OCI-LY7 (cell line): ENCODE results near the gene DST. TPM values are rescaled to one million over a fixed set of nuclear protein-coding genes. Genes with fewer than 3 reads are reported as not detected.

Experiments
- BruUV-seq: library from RNA; stranded (reverse); fragments of 400-500 nt; replicated peaks from 2 replicates; lab custom pipeline; 2021; lab: Mats Ljungman, UMichigan
- CTCF ChIA-PET: fragments of 300-600 bp; sonication (Branson Sonifier 250); formaldehyde crosslinking; loops from one replicate; lab custom pipeline; 2022; ENCODE audit warnings: antibody characterized with exemption; ENCODE audit not compliant: unreplicated experiment; lab: Charles Lee
- POLR2A ChIA-PET: fragments of 300-600 bp; sonication (Branson Sonifier 250); formaldehyde crosslinking; loops from one replicate; lab custom pipeline; 2022; ENCODE audit warnings: antibody characterized with exemption; lab: Charles Lee
- DNase-seq: peaks from one replicate; pipeline ENCODE4 v3.0.0-alpha.2; 2015; ENCODE audit warnings: low spot score
- H2AFZ ChIP-seq: fragments of 200-600 bp; sonication (generic), shearing (Covaris generic); 2 replicates; pipeline ENCODE4 v1.6.1; 2014; ENCODE audit warnings: mild to moderate bottlenecking, antibody characterized with exemption, low read length, moderate library complexity
- H3K27ac ChIP-seq: fragments of 200-600 bp; sonication (generic); 2 replicates; pipeline ENCODE4 v1.5.1; 2014; ENCODE audit warnings: mixed run types, low read depth, mild to moderate bottlenecking, moderate library complexity, low read length, inconsistent platforms; ENCODE audit not compliant: poor library complexity, severe bottlenecking
- H3K36me3 ChIP-seq: fragments of 200-600 bp; sonication (generic); 2 replicates; pipeline ENCODE4 v1.6.1; 2014; ENCODE audit warnings: mild to moderate bottlenecking, antibody characterized with exemption, low read length, moderate library complexity, mixed read lengths; ENCODE audit not compliant: insufficient read depth
- H3K4me1 ChIP-seq: fragments of 200-600 bp; sonication (generic); 2 replicates; pipeline ENCODE4 v1.5.1; 2014; ENCODE audit warnings: mild to moderate bottlenecking, low read length; ENCODE audit not compliant: insufficient read depth, poor library complexity, severe bottlenecking
- H3K4me2 ChIP-seq: fragments of 200-600 bp; sonication (generic); 2 replicates; pipeline ENCODE4 v1.6.1; 2014; ENCODE audit warnings: mild to moderate bottlenecking, low read length
- H3K4me3 ChIP-seq: fragments of 200-600 bp; sonication (generic); 2 replicates; pipeline ENCODE4 v1.5.1; 2014; ENCODE audit warnings: mild to moderate bottlenecking, low read depth, low read length; ENCODE audit not compliant: poor library complexity, severe bottlenecking
- H3K79me2 ChIP-seq: fragments of 200-600 bp; sonication (generic); 2 replicates; pipeline ENCODE4 v1.6.1; 2016; ENCODE audit warnings: low read depth, mild to moderate bottlenecking, low read length, moderate library complexity, mixed read lengths; ENCODE audit not compliant: insufficient read depth
- H3K9me2 ChIP-seq: fragments of 200-600 bp; sonication (generic); 2 replicates; pipeline ENCODE4 v1.6.1; 2016; ENCODE audit warnings: mild to moderate bottlenecking, low read length, mixed read lengths; ENCODE audit not compliant: insufficient read depth
- H3K9me3 ChIP-seq: fragments of 200-600 bp; sonication (generic); 2 replicates; pipeline ENCODE4 v1.6.1; 2014; ENCODE audit warnings: mild to moderate bottlenecking, mixed run types, low read length, mixed read lengths
- H4K20me1 ChIP-seq: fragments of 200-600 bp; sonication (generic); 2 replicates; pipeline ENCODE4 v1.6.1; 2014; ENCODE audit warnings: mild to moderate bottlenecking, antibody characterized with exemption, low read length, moderate library complexity, mixed read lengths; ENCODE audit not compliant: insufficient read depth
- CTCF ChIP-seq: fragments of 200-600 bp; sonication (generic); conservative IDR thresholded peaks from 2 replicates; pipeline ENCODE4 v1.5.1; 2014; ENCODE audit warnings: mild to moderate bottlenecking, antibody characterized with exemption, low read length, moderate library complexity, mixed read lengths
- EZH2phosphoT487 ChIP-seq: fragments of 200-600 bp; sonication (generic); IDR thresholded peaks from 2 replicates; pipeline ENCODE4 v1.6.1; 2018; ENCODE audit warnings: low read depth, borderline replicate concordance, mild to moderate bottlenecking, mixed run types, antibody characterized with exemption, low read length, moderate library complexity, mixed read lengths
- intact Hi-C: fragments of 100-400 bp; cut with micrococcal nuclease; formaldehyde crosslinking; loops from one replicate; pipeline ENCODE4 v1.10.0; 2022; ENCODE audit not compliant: unreplicated experiment
- total RNA-seq, 2 experiments: library from RNA; depleted of rRNA in 1 of 2; stranded (reverse); fragments of >200 nt in 1 of 2; shearing (Covaris generic) in 1 of 2; gene quantifications; 2 replicates each; pipeline ENCODE4 v1.2.3, GENCODE V29; 2014 to 2022

Gene DST
- total RNA-seq, 2 experiments from 2014 or later, result 8.4 to 19.4 TPM

- CTCF ChIA-PET, result no interaction called here
- no TSS peak for BruUV-seq
These were observed 154.4 kb downstream of the DST start for GRCh38 chr6:56488281-56488680.

GRCh38 chr6:56486681-56487080 lies 156.0 kb downstream of the DST start:
- no peaks in the 10 kb centered on the region for H3K4me1 ChIP-seq
- BruUV-seq, result no TSS peak
- H3K36me3 ChIP-seq, result no peaks in the 10 kb centered on the region
- H3K79me2 ChIP-seq, result no peaks in the 10 kb centered on the region
- no peak overlapping the region for H2AFZ ChIP-seq
- TF ChIP-seq CTCF (no peak), EZH2phosphoT487 (no peak)
- no peak overlapping the region for H3K4me2 ChIP-seq
- no peak for DNase-seq
- ChIA-PET CTCF (no interaction called here), POLR2A (no interaction called here)
- H3K9me3 ChIP-seq, result no peaks in the 10 kb centered on the region
- no peak overlapping the region for H3K27ac ChIP-seq
- H4K20me1 ChIP-seq, result no peaks in the 10 kb centered on the region
- H3K9me2 ChIP-seq, result no peaks in the 10 kb centered on the region
- H3K4me3 ChIP-seq, result no peak overlapping the region
- intact Hi-C loops, result no loop called here

More at GRCh38 chr6:56488281-56488680, 154.4 kb downstream of the DST start:
- Histone ChIP-seq H3K36me3 (no peaks in the 10 kb centered on the region), H3K4me1 (no peaks in the 10 kb centered on the region), H3K4me2 (no peak overlapping the region), H2AFZ (no peak overlapping the region), H3K27ac (no peak overlapping the region), H3K9me2 (no peaks in the 10 kb centered on the region), H3K4me3 (no peak overlapping the region), H4K20me1 (no peaks in the 10 kb centered on the region), H3K79me2 (no peaks in the 10 kb centered on the region), H3K9me3 (no peaks in the 10 kb centered on the region)
- TF ChIP-seq EZH2phosphoT487, result no peak
- no peak for TF ChIP-seq CTCF
- POLR2A ChIA-PET, result no interaction called here
- no peak for DNase-seq
- intact Hi-C loops, result no loop called here

- H3K79me2 ChIP-seq, result no peaks in the 10 kb centered on the region
- POLR2A ChIA-PET, result no interaction called here
- H3K27ac ChIP-seq, result no peak overlapping the region
- intact Hi-C loops, result no loop called here
- H3K36me3 ChIP-seq, result no peaks in the 10 kb centered on the region
- CTCF ChIA-PET, result no interaction called here
- no peaks in the 10 kb centered on the region for H3K9me2 ChIP-seq
- H4K20me1 ChIP-seq, result no peaks in the 10 kb centered on the region
- no peak for DNase-seq
- no peak overlapping the region for H3K4me2 ChIP-seq
- TF ChIP-seq EZH2phosphoT487, result no peak
- no peak for TF ChIP-seq CTCF
- H3K4me3 ChIP-seq, result no peak overlapping the region
- BruUV-seq, result no TSS peak
- no peaks in the 10 kb centered on the region for H3K4me1 ChIP-seq
- H3K9me3 ChIP-seq, result no peaks in the 10 kb centered on the region
- no peak overlapping the region for H2AFZ ChIP-seq
These were observed 158.0 kb downstream of the DST start for GRCh38 chr6:56484669-56485068.
